Loucy (cell line): ENCODE results near the gene PIKFYVE.

Experiments used
- H2AFZ ChIP-seq: fragments of 200-600 bp; sonication (generic); 2 replicates; pipeline ENCODE4 v1.6.0; 2016; ENCODE audit warnings: antibody characterized with exemption, mild to moderate bottlenecking, low read length, moderate library complexity
- H3F3A ChIP-seq: fragments of 200-600 bp; 2 replicates; pipeline ENCODE4 v1.6.0; 2016; ENCODE audit warnings: antibody characterized with exemption, low read depth, mild to moderate bottlenecking
- H3K27me3 ChIP-seq: fragments of 200-600 bp; sonication (generic); 2 replicates; pipeline ENCODE4 v1.6.1; 2014; ENCODE audit warnings: low read length, mild to moderate bottlenecking; ENCODE audit not compliant: insufficient read depth, poor library complexity, severe bottlenecking
- H3K36me3 ChIP-seq: fragments of 200-600 bp; sonication (generic); 2 replicates; pipeline ENCODE4 v1.6.1; 2016; ENCODE audit warnings: low read length; ENCODE audit not compliant: insufficient read depth
- H3K4me1 ChIP-seq: fragments of 200-600 bp; sonication (generic); 2 replicates; pipeline ENCODE4 v1.5.1; 2014; ENCODE audit warnings: low read length, mild to moderate bottlenecking; ENCODE audit not compliant: insufficient read depth, poor library complexity, severe bottlenecking
- H3K4me2 ChIP-seq: fragments of 200-600 bp; sonication (generic); 2 replicates; pipeline ENCODE4 v1.6.0; 2014; ENCODE audit warnings: antibody characterized with exemption, low read length, low read depth, mild to moderate bottlenecking; ENCODE audit not compliant: poor library complexity, severe bottlenecking
- H3K4me3 ChIP-seq: fragments of 200-600 bp; sonication (generic); 2 replicates; pipeline ENCODE4 v1.5.1; 2014; ENCODE audit warnings: low read length, mild to moderate bottlenecking, mixed read lengths; ENCODE audit not compliant: poor library complexity, severe bottlenecking
- H3K79me2 ChIP-seq: fragments of 200-600 bp; sonication (generic); 2 replicates; pipeline ENCODE4 v1.6.1; 2014; ENCODE audit warnings: low read length; ENCODE audit not compliant: insufficient read depth
- H3K9ac ChIP-seq: fragments of 200-600 bp; sonication (generic); 2 replicates; pipeline ENCODE4 v1.6.0; 2014; ENCODE audit warnings: mild to moderate bottlenecking, low read depth, low read length, moderate library complexity; ENCODE audit not compliant: poor library complexity, severe bottlenecking
- H3K9me2 ChIP-seq: fragments of 200-600 bp; sonication (generic); replicated peaks from 2 replicates; pipeline ENCODE4 v1.6.1; 2016; ENCODE audit warnings: low read depth, low read length, mixed read lengths
- H3K9me3 ChIP-seq: fragments of 200-600 bp; sonication (generic); 2 replicates; pipeline ENCODE4 v1.6.1; 2014; ENCODE audit warnings: mild to moderate bottlenecking, antibody characterized with exemption, low read length, low read depth; ENCODE audit not compliant: insufficient read depth
- H4K20me1 ChIP-seq: fragments of 200-600 bp; sonication (generic); 2 replicates; pipeline ENCODE4 v1.6.0; 2014; ENCODE audit warnings: antibody characterized with exemption, low read length, mild to moderate bottlenecking; ENCODE audit not compliant: insufficient read depth, poor library complexity, severe bottlenecking
- CTCF ChIP-seq: fragments of 200-600 bp; sonication (generic); conservative IDR thresholded peaks from 2 replicates; pipeline ENCODE4 v1.5.1; 2014; ENCODE audit warnings: mild to moderate bottlenecking, antibody characterized with exemption, low read length
- EZH2phosphoT487 ChIP-seq: fragments of 200-600 bp; IDR thresholded peaks from 2 replicates; pipeline ENCODE4 v1.6.1; 2018; ENCODE audit warnings: antibody characterized with exemption, mild to moderate bottlenecking, moderate library complexity, borderline replicate concordance

The PIKFYVE gene

GRCh38 chr2:208295834-208296233, 29.8 kb downstream of the PIKFYVE start:
- H3K4me2 ChIP-seq: no peak overlapping the region
- no peak overlapping the region for H3K4me3 ChIP-seq
- peaks cover 5% of the 10 kb centered on the region; the same call in 1 of the 2 replicates for H3K9me3 ChIP-seq
- H3K9me2 ChIP-seq: no peaks in the 10 kb centered on the region
- TF ChIP-seq EZH2phosphoT487 (no peak), CTCF (no peak)
- H4K20me1 ChIP-seq: peaks cover 61% of the 10 kb centered on the region
- H3K4me1 ChIP-seq: peaks cover 13% of the 10 kb centered on the region
- H3F3A ChIP-seq: no peaks in the 10 kb centered on the region
- H3K79me2 ChIP-seq: peaks cover 65% of the 10 kb centered on the region
- peaks cover 91% of the 10 kb centered on the region for H3K36me3 ChIP-seq
- H3K9ac ChIP-seq: no peak overlapping the region
- H3K27me3 ChIP-seq: no peaks in the 10 kb centered on the region
- no peak overlapping the region for H2AFZ ChIP-seq

- Histone ChIP-seq H3F3A (no peaks in the 10 kb centered on the region), H3K9ac (no peak overlapping the region), H2AFZ (no peak overlapping the region), H3K4me3 (no peak overlapping the region), H3K27me3 (no peaks in the 10 kb centered on the region), H3K4me1 (peaks cover 9% of the 10 kb centered on the region), H3K36me3 (peaks cover 91% of the 10 kb centered on the region), H3K9me3 (no peaks in the 10 kb centered on the region), H3K9me2 (no peaks in the 10 kb centered on the region), H3K79me2 (peaks cover 58% of the 10 kb centered on the region), H4K20me1 (peaks cover 61% of the 10 kb centered on the region), H3K4me2 (no peak overlapping the region)
- TF ChIP-seq CTCF: no peak
- no peak for TF ChIP-seq EZH2phosphoT487
Observed at GRCh38 chr2:208296610-208297009, 30.6 kb downstream of the PIKFYVE start.

- H3K36me3 ChIP-seq: peaks cover 92% of the 10 kb centered on the region
- no peaks in the 10 kb centered on the region for H3F3A ChIP-seq
Observed at GRCh38 chr2:208297961-208298360, 31.9 kb downstream of the PIKFYVE start.

More at GRCh38 chr2:208297961-208298360, 31.9 kb downstream of the PIKFYVE start:
- H3K4me2 ChIP-seq: no peak overlapping the region
- no peaks in the 10 kb centered on the region for H3K9me2 ChIP-seq
- H3K9ac ChIP-seq: no peak overlapping the region
- no peak overlapping the region for H2AFZ ChIP-seq
- H3K4me3 ChIP-seq: no peak overlapping the region
- H3K4me1 ChIP-seq: peaks cover 6% of the 10 kb centered on the region
- no peaks in the 10 kb centered on the region for H3K27me3 ChIP-seq
- H3K9me3 ChIP-seq: no peaks in the 10 kb centered on the region
- H3K79me2 ChIP-seq: peaks cover 45% of the 10 kb centered on the region
- no peak for TF ChIP-seq EZH2phosphoT487
- TF ChIP-seq CTCF: no peak
- H4K20me1 ChIP-seq: peaks cover 47% of the 10 kb centered on the region
